Activated B cell treated with CpG ODN at 0.5 μM for 24 hours (primary cell): Measurements from ENCODE around the gene MPP1. TPM values are rescaled to one million over a fixed set of nuclear protein-coding genes. Genes with fewer than 3 reads are reported as not detected.

Experiments used
- ATAC-seq: fragments of 200-7000 bp; cut with Tn5 transposase; one replicate; pipeline ENCODE4 v1.10.0; 2021; ENCODE audit warnings: low read depth, mild to moderate bottlenecking, moderate library complexity
- CTCF ChIA-PET: fragments of 350-600 bp; sonication (Branson Sonifier 250); formaldehyde crosslinking; loops from one replicate; lab custom pipeline; 2021; ENCODE audit warnings: antibody characterized with exemption; lab: Charles Lee
- POLR2A ChIA-PET: fragments of 350-600 bp; sonication (Branson Sonifier 250); formaldehyde crosslinking; loops from one replicate; lab custom pipeline; 2021; ENCODE audit warnings: antibody characterized with exemption; lab: Charles Lee
- DNase-seq: peaks from one replicate; pipeline ENCODE4 v3.0.0; 2022
- H3K27ac Mint-ChIP-seq: one replicate; pipeline ENCODE4 v1.8.0; 2020; ENCODE audit warnings: mixed read lengths
- H3K27me3 Mint-ChIP-seq: one replicate; pipeline ENCODE4 v1.8.0; 2021; ENCODE audit warnings: mixed read lengths
- H3K36me3 Mint-ChIP-seq: one replicate; pipeline ENCODE4 v1.8.0; 2021; ENCODE audit warnings: low read depth, mixed read lengths
- H3K4me1 Mint-ChIP-seq: one replicate; pipeline ENCODE4 v1.8.0; 2021; ENCODE audit warnings: mixed read lengths
- H3K4me3 Mint-ChIP-seq: one replicate; pipeline ENCODE4 v1.8.0; 2020; ENCODE audit warnings: mild to moderate bottlenecking, mixed read lengths
- H3K9me3 Mint-ChIP-seq: one replicate; pipeline ENCODE4 v1.8.0; 2020; ENCODE audit warnings: mixed read lengths
- intact Hi-C: fragments of 100-400 bp; cut with micrococcal nuclease; formaldehyde crosslinking; loops from one replicate; pipeline ENCODE4 v1.15.1; 2024
- total RNA-seq: library from RNA; stranded (reverse); gene quantifications from 2 replicates; pipeline ENCODE4 v1.2.3, GENCODE V29; 2022
- TF ChIP-seq, protein P1 (sequence below): fragments of 200-600 bp; IDR thresholded peaks from one replicate; pipeline ENCODE4 v1.8.0; 2022; ENCODE audit warnings: antibody characterized with exemption, mild to moderate bottlenecking

The MPP1 gene
- total RNA-seq, 1 donor from 2014 or later = 7.2 TPM

GRCh38 chrX:154785716-154786115 is 19.6 kb downstream of the MPP1 start:
- H3K36me3 Mint-ChIP-seq = no peaks in the 10 kb centered on the region
- DNase-seq (no peak), ATAC-seq (no peak)
- no peaks in the 10 kb centered on the region for H3K27me3 Mint-ChIP-seq
- H3K4me1 Mint-ChIP-seq = peaks cover 8% of the 10 kb centered on the region
- no peak overlapping the region for H3K27ac Mint-ChIP-seq
- TF ChIP-seq, protein P1, sequence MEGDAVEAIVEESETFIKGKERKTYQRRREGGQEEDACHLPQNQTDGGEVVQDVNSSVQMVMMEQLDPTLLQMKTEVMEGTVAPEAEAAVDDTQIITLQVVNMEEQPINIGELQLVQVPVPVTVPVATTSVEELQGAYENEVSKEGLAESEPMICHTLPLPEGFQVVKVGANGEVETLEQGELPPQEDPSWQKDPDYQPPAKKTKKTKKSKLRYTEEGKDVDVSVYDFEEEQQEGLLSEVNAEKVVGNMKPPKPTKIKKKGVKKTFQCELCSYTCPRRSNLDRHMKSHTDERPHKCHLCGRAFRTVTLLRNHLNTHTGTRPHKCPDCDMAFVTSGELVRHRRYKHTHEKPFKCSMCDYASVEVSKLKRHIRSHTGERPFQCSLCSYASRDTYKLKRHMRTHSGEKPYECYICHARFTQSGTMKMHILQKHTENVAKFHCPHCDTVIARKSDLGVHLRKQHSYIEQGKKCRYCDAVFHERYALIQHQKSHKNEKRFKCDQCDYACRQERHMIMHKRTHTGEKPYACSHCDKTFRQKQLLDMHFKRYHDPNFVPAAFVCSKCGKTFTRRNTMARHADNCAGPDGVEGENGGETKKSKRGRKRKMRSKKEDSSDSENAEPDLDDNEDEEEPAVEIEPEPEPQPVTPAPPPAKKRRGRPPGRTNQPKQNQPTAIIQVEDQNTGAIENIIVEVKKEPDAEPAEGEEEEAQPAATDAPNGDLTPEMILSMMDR = no peak
- ChIA-PET CTCF (no interaction called here), POLR2A (no interaction called here)
- H3K4me3 Mint-ChIP-seq = no peak overlapping the region
- H3K9me3 Mint-ChIP-seq = no peaks in the 10 kb centered on the region
- intact Hi-C loops = no loop called here

GRCh38 chrX:154784149-154784995 is 20.9 kb downstream of the MPP1 start:
- H3K4me1 Mint-ChIP-seq = peaks cover 8% of the 10 kb centered on the region
- CTCF ChIA-PET = no interaction called here
- intact Hi-C loops = no loop called here
- TF ChIP-seq, protein P1 = no peak
- H3K27me3 Mint-ChIP-seq = no peaks in the 10 kb centered on the region
- H3K36me3 Mint-ChIP-seq = peaks cover 2% of the 10 kb centered on the region
- POLR2A ChIA-PET = no interaction called here
- H3K27ac Mint-ChIP-seq = peak overlapping the region; percentile 61
- no peak for DNase-seq
- no peaks in the 10 kb centered on the region for H3K9me3 Mint-ChIP-seq
- H3K4me3 Mint-ChIP-seq = peak overlapping the region; percentile 49
- ATAC-seq = no peak

DNA sequence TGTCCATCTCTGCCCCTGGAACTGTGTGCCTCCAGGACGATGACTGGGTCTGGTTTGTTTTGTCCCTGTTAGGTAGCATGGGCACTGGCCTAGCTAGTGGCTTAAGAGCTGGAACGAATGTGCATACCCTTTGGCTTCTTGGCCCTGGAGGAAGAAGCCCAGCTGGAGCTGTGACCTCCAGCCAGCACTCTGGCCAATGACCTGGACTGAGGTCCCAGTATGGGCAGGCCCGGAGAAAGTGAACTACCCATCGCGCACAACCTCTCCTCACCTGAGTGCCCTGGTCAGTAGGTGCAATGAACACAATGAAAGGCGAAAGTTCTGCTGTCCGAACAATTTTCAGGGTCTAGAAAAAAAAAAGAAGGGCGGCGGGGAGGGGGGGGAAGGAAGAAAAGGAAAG is 24.3 kb downstream of the MPP1 start:
- H3K9me3 Mint-ChIP-seq = no peaks in the 10 kb centered on the region
- intact Hi-C loops = no loop called here
- ATAC-seq = no peak

DNA sequence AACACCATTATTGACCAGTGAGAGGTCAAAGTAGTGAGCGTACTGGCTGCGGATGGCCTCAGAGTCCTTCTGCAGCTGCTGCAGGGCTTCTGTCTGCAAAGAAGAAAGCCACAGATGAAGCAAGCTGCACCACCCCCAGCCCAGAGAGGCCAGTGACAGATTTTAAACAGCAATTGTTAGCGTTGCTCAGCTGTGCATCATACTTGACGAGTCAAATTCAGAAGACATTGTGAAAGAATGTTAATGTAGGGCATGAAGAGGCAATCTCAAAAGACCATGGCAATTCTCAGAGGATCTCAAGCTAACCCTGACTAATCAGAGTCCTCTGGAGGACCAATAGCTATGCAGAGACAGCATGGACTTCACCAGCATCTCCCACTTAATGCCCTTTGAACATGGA is 26.0 kb downstream of the MPP1 start:
- intact Hi-C loops = no loop called here
- ChIA-PET CTCF (no interaction called here), POLR2A (no interaction called here)
- no peaks in the 10 kb centered on the region for H3K9me3 Mint-ChIP-seq
- H3K4me1 Mint-ChIP-seq = peaks cover 6% of the 10 kb centered on the region
- H3K27me3 Mint-ChIP-seq = no peaks in the 10 kb centered on the region
- TF ChIP-seq, protein P1 = no peak
- DNase-seq (no peak), ATAC-seq (no peak)
- H3K36me3 Mint-ChIP-seq = peaks cover 39% of the 10 kb centered on the region
- H3K4me3 Mint-ChIP-seq = no peak overlapping the region
- H3K27ac Mint-ChIP-seq = no peak overlapping the region

More for the DNA sequence above, 24.3 kb downstream of the MPP1 start:
- no peak overlapping the region for H3K27ac Mint-ChIP-seq
- ChIA-PET POLR2A (no interaction called here), CTCF (no interaction called here)
- DNase-seq = no peak
- no peaks in the 10 kb centered on the region for H3K27me3 Mint-ChIP-seq
- peaks cover 26% of the 10 kb centered on the region for H3K36me3 Mint-ChIP-seq
- TF ChIP-seq, protein P1 = no peak
- H3K4me3 Mint-ChIP-seq = no peak overlapping the region
- H3K4me1 Mint-ChIP-seq = peaks cover 8% of the 10 kb centered on the region

- Mint-ChIP-seq H3K4me1 (no peaks in the 10 kb centered on the region), H3K9me3 (no peaks in the 10 kb centered on the region), H3K36me3 (peaks cover 56% of the 10 kb centered on the region), H3K27ac (no peak overlapping the region), H3K27me3 (no peaks in the 10 kb centered on the region), H3K4me3 (no peak overlapping the region)
- ATAC-seq = no peak
- POLR2A ChIA-PET = no interaction called here
- TF ChIP-seq, protein P1 = no peak
- DNase-seq = no peak
- CTCF ChIA-PET = no interaction called here
- intact Hi-C loops = no loop called here
Measured at GRCh38 chrX:154776753-154777152, 28.5 kb downstream of the MPP1 start.
